K562 (cell line): Measurements from ENCODE around the gene SYK. TPM values are rescaled to one million over a fixed set of nuclear protein-coding genes. Genes with fewer than 3 reads are reported as not detected.

Source experiments
- ATAC-seq: fragments of 200-7000 bp; cut with Tn5 transposase; 3 replicates; pipeline ENCODE4 v1.9.1; 2020; ENCODE audit warnings: moderate library complexity
- BruUV-seq: library from RNA; stranded (reverse); fragments of 400-500 nt; replicated peaks from 2 replicates; lab custom pipeline; 2021; lab: Mats Ljungman, UMichigan
- CTCF ChIA-PET: fragments of 300-600 bp; formaldehyde crosslinking; extraction: SDS; loops from one replicate; lab custom pipeline; 2021; ENCODE audit warnings: low intra/inter-chr PET ratio; lab: Yijun Ruan, JAX
- POLR2A ChIA-PET: fragments of 300-600, 350-650 bp; sonication (Branson Sonifier 250); formaldehyde crosslinking; extraction: SDS; loops from one replicate; lab custom pipeline; 2021; ENCODE audit warnings: antibody characterized with exemption, inconsistent platforms; lab: Yijun Ruan, JAX
- DNase-seq, 4 experiments: peaks; one replicate each; pipeline versions ENCODE4 v3.0.0 to v3.0.0-alpha.2; 2011 to 2018; ENCODE audit warnings: low spot score in 3 of 4, mixed read lengths in 3 of 4; ENCODE audit errors: extremely low read depth in 1 of 4
- FAIRE-seq: peaks from 2 replicates; lab custom pipeline; 2011; peaks lifted over from hg19 to GRCh38; lab: Jason Lieb, UNC
- H2AFZ ChIP-seq: 2 replicates; pipeline ENCODE4 v1.6.0; 2011; ENCODE audit warnings: low read depth, low read length, control low read depth, inconsistent platforms
- H3K27ac ChIP-seq: fragments of 200-600 bp; 3 replicates; pipeline ENCODE4 v1.8.0; 2011; ENCODE audit warnings: low read depth, mild to moderate bottlenecking, control low read depth, inconsistent platforms, low read length, moderate library complexity, mixed read lengths; ENCODE audit errors: extremely low read depth
- H3K27me3 ChIP-seq, 2 experiments: fragments of 300-600 bp in 1 of 2; 2 replicates in 1 of 2; 3 replicates in 1 of 2; pipeline versions ENCODE4 v1.6.0 to v1.8.0; 2011; ENCODE audit warnings: inconsistent platforms in 2 of 2, low read length in 2 of 2, mild to moderate bottlenecking in 1 of 2, mixed read lengths in 1 of 2, moderate library complexity in 1 of 2; ENCODE audit not compliant: control insufficient read depth in 2 of 2, insufficient read depth in 2 of 2
- H3K36me3 ChIP-seq: fragments of 300-600 bp; 3 replicates; pipeline ENCODE4 v1.8.0; 2011; ENCODE audit warnings: mild to moderate bottlenecking, low read length, inconsistent platforms; ENCODE audit not compliant: control insufficient read depth, insufficient read depth
- H3K4me1 ChIP-seq, 2 experiments: fragments of 200-600 bp in 1 of 2; replicated peaks in 1 of 2; 2 replicates in 1 of 2; 3 replicates in 1 of 2; pipeline versions ENCODE4 v1.5.1 to v1.8.0; 2011; ENCODE audit warnings: inconsistent platforms in 2 of 2, low read length in 2 of 2, mild to moderate bottlenecking in 1 of 2, mixed read lengths in 1 of 2, moderate library complexity in 1 of 2; ENCODE audit not compliant: control insufficient read depth in 2 of 2, insufficient read depth in 2 of 2
- H3K4me2 ChIP-seq: 2 replicates; pipeline ENCODE4 v1.6.1; 2011; ENCODE audit warnings: low read length, control low read depth, inconsistent platforms, mixed read lengths; ENCODE audit not compliant: insufficient read depth
- H3K4me3 ChIP-seq: fragments of 200-600 bp; sonication (generic), shearing (Covaris generic); 2 replicates; pipeline ENCODE4 v1.5.1; 2016; ENCODE audit warnings: control low read depth, inconsistent platforms
- H3K79me2 ChIP-seq: fragments of 200-600 bp; 3 replicates; pipeline ENCODE4 v1.8.0; 2011; ENCODE audit warnings: low read length, inconsistent platforms; ENCODE audit not compliant: control insufficient read depth, insufficient read depth
- H3K9ac ChIP-seq, 2 experiments: 2 replicates each; pipeline versions ENCODE4 v1.6.0 to v1.6.1; 2011; ENCODE audit warnings: low read depth in 2 of 2, low read length in 2 of 2, control low read depth in 1 of 2, inconsistent platforms in 1 of 2, mild to moderate bottlenecking in 1 of 2, mixed read lengths in 1 of 2; ENCODE audit not compliant: insufficient read depth in 1 of 2
- H3K9me1 ChIP-seq: one replicate; pipeline ENCODE4 v1.6.0; 2011; ENCODE audit warnings: inconsistent platforms, mild to moderate bottlenecking, low read length, moderate library complexity; ENCODE audit not compliant: control insufficient read depth, insufficient read depth
- H3K9me3 ChIP-seq: replicated peaks from 2 replicates; pipeline ENCODE4 v1.5.1; 2011; ENCODE audit warnings: low read depth, low read length, inconsistent platforms; ENCODE audit not compliant: control insufficient read depth, insufficient read depth
- H4K20me1 ChIP-seq: replicated peaks from 2 replicates; pipeline ENCODE4 v1.6.1; 2011; ENCODE audit warnings: low read length, inconsistent platforms, mixed read lengths; ENCODE audit not compliant: control insufficient read depth, insufficient read depth
- CBX5 ChIP-seq: IDR thresholded peaks from 2 replicates; pipeline ENCODE4 v1.6.1; 2014; ENCODE audit warnings: low read depth, borderline replicate concordance
- MAFF ChIP-seq: IDR thresholded peaks from 2 replicates; pipeline ENCODE4 v1.6.1; 2012; ENCODE audit warnings: low read length, improper control_type of control experiment
- MTA2 ChIP-seq: fragments of 450-650 bp; IDR thresholded peaks from 2 replicates; pipeline ENCODE4 v1.6.1; 2016; ENCODE audit warnings: low read depth
- PBX2 ChIP-seq, 2 experiments: IDR thresholded peaks in 1 of 2; conservative IDR thresholded peaks in 1 of 2; 2 replicates each; pipeline ENCODE4 v1.6.1; 2016; ENCODE audit warnings: low read depth in 2 of 2, mild to moderate bottlenecking in 1 of 2, missing compliant biosample characterization in 1 of 2, missing genetic modification characterization in 1 of 2, moderate library complexity in 1 of 2
- PTRF ChIP-seq: fragments of 450-650 bp; IDR thresholded peaks from 2 replicates; pipeline ENCODE4 v1.6.1; 2016; ENCODE audit warnings: mild to moderate bottlenecking, missing genetic modification characterization, missing compliant biosample characterization
- SMARCA4 ChIP-seq: fragments of 450-650 bp; IDR thresholded peaks from 2 replicates; pipeline ENCODE4 v1.6.1; 2016
- ZBTB40 ChIP-seq, 2 experiments: fragments of 450-650 bp in 1 of 2; sonication (generic) in 1 of 2; formaldehyde crosslinking in 1 of 2; IDR thresholded peaks; 2 replicates each; pipeline versions ENCODE4 v1.7.1 to v1.9.0; 2016 to 2022; ENCODE audit warnings: inconsistent platforms in 1 of 2, mild to moderate bottlenecking in 1 of 2, missing genetic modification reagents in 1 of 2
- ZBTB7A ChIP-seq: IDR thresholded peaks from 2 replicates; pipeline ENCODE4 v1.6.1; 2011; ENCODE audit warnings: low read depth, mild to moderate bottlenecking, low read length, moderate library complexity, borderline replicate concordance; ENCODE audit not compliant: control insufficient read depth
- ZFP36 ChIP-seq: fragments of 150-350 bp; IDR thresholded peaks from 2 replicates; pipeline ENCODE4 v1.6.1; 2018; ENCODE audit warnings: low read length, low read depth; ENCODE audit not compliant: partially characterized antibody
- ZKSCAN3 ChIP-seq: fragments of 250-450 bp; sonication (Bioruptor Pico); IDR thresholded peaks from 2 replicates; pipeline ENCODE4 v1.4.0; 2020
- ZNF133 ChIP-seq: fragments of 250-450 bp; sonication (Bioruptor Pico); IDR thresholded peaks from 2 replicates; pipeline ENCODE4 v1.4.0; 2020; ENCODE audit warnings: mild to moderate bottlenecking
- ZNF143 ChIP-seq: sonication (generic); formaldehyde crosslinking; IDR thresholded peaks from 2 replicates; pipeline ENCODE4 v1.9.0; 2022; ENCODE audit warnings: mild to moderate bottlenecking, missing genetic modification reagents
- WGBS: fragments of 100-300 bp; shearing (Covaris generic); methylation state at CpG from one replicate; pipeline ENCODE4 v1.1.6; 2016; ENCODE audit warnings: low coverage, mixed read lengths; ENCODE audit not compliant: insufficient coverage; ENCODE audit errors: missing lambda C conversion rate; 5-methylcytosine and 5-hydroxymethylcytosine counted together
- in situ Hi-C: fragments of 300-500 bp; cut with MboI; formaldehyde crosslinking; loops from 4 replicates; pipeline ENCODE4 v1.15.0; 2018; ENCODE audit warnings: inconsistent platforms, mixed read lengths
- intact Hi-C: fragments of 100-400 bp; cut with micrococcal nuclease; formaldehyde crosslinking; loops from 2 replicates; pipeline ENCODE4 v1.14.2; 2022
- polyA plus RNA-seq, 8 experiments: library from polyadenylated mRNA; depleted of rRNA in 4 of 8; stranded (reverse) in 5 of 8; unstranded in 3 of 8; fragments of >200 nt; fragmentation: Nextera tagmentation in 2 of 8; fragmentation: Illumina TruSeq in 1 of 8; extraction: Ambion mirVana in 2 of 8; extraction: Trizol in 1 of 8; gene quantifications; 2 replicates each; pipeline versions ENCODE4 v1.2.1 to v1.2.3, GENCODE V29; 2011 to 2014; ENCODE audit warnings: inconsistent platforms in 1 of 8, missing spikeins in 1 of 8
- total RNA-seq, 7 experiments: library from RNA; depleted of rRNA in 6 of 7; stranded (reverse); fragments of >200 nt in 6 of 7; fragmentation: Illumina TruSeq in 2 of 7; extraction: Trizol in 2 of 7; gene quantifications; 2 replicates each; pipeline versions ENCODE4 v1.2.1 to v1.2.3, GENCODE V29; 2011 to 2021; ENCODE audit warnings: low replicate concordance in 1 of 7

Gene SYK
- total and polyA plus RNA-seq, 9 of the 15 experiments (the other 6 are each of a cell fraction or from before 2014, with no cell fraction given): 3.9 to 32.7 (median 16.7) TPM

GRCh38 chr9:90880669-90881068, 79.0 kb downstream of the SYK start:
- no peak overlapping the region for H3K27ac ChIP-seq
- ChIA-PET POLR2A (no interaction called here), CTCF (no interaction called here)
- DNase-seq: no peak
- H3K9ac ChIP-seq: no peak overlapping the region
- no peak for ATAC-seq
- in situ Hi-C loops: loop anchor here (25.0 kb wide), 1 partner anchor 1293 kb away; no protein-coding TSS in a partner anchor
- no peaks in the 10 kb centered on the region for H4K20me1 ChIP-seq
- no peaks in the 10 kb centered on the region for H3K9me1 ChIP-seq
- H3K4me2 ChIP-seq: no peak overlapping the region
- BruUV-seq: no TSS peak
- peaks cover 4% of the 10 kb centered on the region; the same call in 1 of the 2 replicates for H3K9me3 ChIP-seq
- FAIRE-seq: no peak
- no peaks in the 10 kb centered on the region for H3K27me3 ChIP-seq
- H2AFZ ChIP-seq: no peak overlapping the region
- intact Hi-C loops: no loop called here
- H3K79me2 ChIP-seq: no peaks in the 10 kb centered on the region
- no peaks in the 10 kb centered on the region for H3K4me1 ChIP-seq
- H3K36me3 ChIP-seq: peaks cover 33% of the 10 kb centered on the region
- 84% methylated on average over 5 of the region's 6 CpGs for WGBS
- no peak overlapping the region for H3K4me3 ChIP-seq
- no peak for TF ChIP-seq CBX5
- no peak for TF ChIP-seq ZFP36
- no peak for TF ChIP-seq MTA2
- no peak for TF ChIP-seq ZKSCAN3 (CRISPR knock-in tag)
- no peak for TF ChIP-seq PBX2 (CRISPR knock-in tag; IDR thresholded peaks at IDR 0.05; ENCODE audit: low read depth)
- no peak for TF ChIP-seq PBX2 (tag; conservative IDR thresholded peaks at IDR 0.05; ENCODE audit: low read depth)
- TF ChIP-seq ZBTB7A: no peak
- TF ChIP-seq MAFF: no peak
- no peak for TF ChIP-seq PTRF (tag)
- TF ChIP-seq ZBTB40 (IDR thresholded peaks at IDR 0.05): no peak
- TF ChIP-seq ZBTB40 (CRISPR knock-in tag; IDR thresholded peaks at IDR 0.05): no peak
- no peak for TF ChIP-seq SMARCA4
- TF ChIP-seq ZNF143 (CRISPR knock-in tag): no peak
- TF ChIP-seq ZNF133 (CRISPR knock-in tag): no peak
